H9 (cell line): ENCODE data around the gene HCK. TPM values are rescaled to one million over a fixed set of nuclear protein-coding genes. Genes with fewer than 3 reads are reported as not detected.

Experiments used
- DNase-seq: peaks from one replicate; pipeline ENCODE4 v3.0.0-alpha.2; 2017
- H2AFZ ChIP-seq: one replicate; pipeline ENCODE4 v1.6.1; 2013; ENCODE audit warnings: mild to moderate bottlenecking, low read length, control low read depth, moderate library complexity
- H2AK5ac ChIP-seq: 2 replicates; pipeline ENCODE4 v1.6.1; 2013; ENCODE audit warnings: low read length, control low read depth, mixed read lengths; ENCODE audit not compliant: insufficient read length
- H2BK120ac ChIP-seq: one replicate; pipeline ENCODE4 v1.6.1; 2013; ENCODE audit warnings: low read depth, mild to moderate bottlenecking, low read length, control low read depth, inconsistent platforms; ENCODE audit not compliant: poor library complexity, severe bottlenecking
- H2BK12ac ChIP-seq: 2 replicates; pipeline ENCODE4 v1.6.1; 2013; ENCODE audit warnings: low read length, control low read depth, mixed read lengths, low read depth; ENCODE audit not compliant: insufficient read length
- H2BK15ac ChIP-seq: 2 replicates; pipeline ENCODE4 v1.6.1; 2013; ENCODE audit warnings: low read depth, low read length, control low read depth
- H2BK20ac ChIP-seq: one replicate; pipeline ENCODE4 v1.6.1; 2013; ENCODE audit warnings: low read depth, mild to moderate bottlenecking, low read length, control low read depth, inconsistent platforms; ENCODE audit not compliant: poor library complexity, severe bottlenecking
- H2BK5ac ChIP-seq: 2 replicates; pipeline ENCODE4 v1.6.1; 2013; ENCODE audit warnings: low read length, control low read depth, mixed read lengths; ENCODE audit not compliant: insufficient read length
- H3K14ac ChIP-seq: 2 replicates; pipeline ENCODE4 v1.6.1; 2013; ENCODE audit warnings: low read length, control low read depth; ENCODE audit not compliant: insufficient read depth
- H3K18ac ChIP-seq: 2 replicates; pipeline ENCODE4 v1.6.1; 2013; ENCODE audit warnings: low read depth, mild to moderate bottlenecking, mixed read lengths, low read length, control low read depth; ENCODE audit not compliant: insufficient read length
- H3K23ac ChIP-seq: 2 replicates; pipeline ENCODE4 v1.6.1; 2013; ENCODE audit warnings: low read length, control low read depth, mixed read lengths, low read depth; ENCODE audit not compliant: insufficient read length
- H3K23me2 ChIP-seq: 2 replicates; pipeline ENCODE4 v1.6.1; 2013; ENCODE audit warnings: low read depth, mild to moderate bottlenecking, mixed read lengths, low read length, control low read depth; ENCODE audit not compliant: insufficient read length, poor library complexity, severe bottlenecking
- H3K27ac ChIP-seq: 2 replicates; pipeline ENCODE4 v1.5.1; 2013; ENCODE audit warnings: low read length, control low read depth, mixed read lengths, low read depth; ENCODE audit not compliant: insufficient read length
- H3K27me3 ChIP-seq: 2 replicates; pipeline ENCODE4 v1.6.1; 2013; ENCODE audit warnings: low read length, control low read depth, inconsistent platforms; ENCODE audit not compliant: insufficient read depth
- H3K4ac ChIP-seq: 2 replicates; pipeline ENCODE4 v1.6.1; 2013; ENCODE audit warnings: low read depth, mild to moderate bottlenecking, control low read depth, inconsistent platforms, low read length, moderate library complexity
- H3K4me1 ChIP-seq: 2 replicates; pipeline ENCODE4 v1.6.1; 2013; ENCODE audit warnings: low read length, control low read depth, inconsistent platforms; ENCODE audit not compliant: insufficient read depth
- H3K4me2 ChIP-seq: 2 replicates; pipeline ENCODE4 v1.6.1; 2013; ENCODE audit warnings: low read length, control low read depth, mixed read lengths; ENCODE audit not compliant: insufficient read length, insufficient read depth
- H3K56ac ChIP-seq: 2 replicates; pipeline ENCODE4 v1.6.1; 2013; ENCODE audit warnings: low read depth, mild to moderate bottlenecking, mixed read lengths, low read length, control low read depth; ENCODE audit not compliant: insufficient read length
- H3K79me1 ChIP-seq: 2 replicates; pipeline ENCODE4 v1.6.1; 2013; ENCODE audit warnings: low read depth, mild to moderate bottlenecking, moderate library complexity, low read length, control low read depth, inconsistent platforms; ENCODE audit not compliant: insufficient read depth, poor library complexity, severe bottlenecking
- H3K79me2 ChIP-seq: 2 replicates; pipeline ENCODE4 v1.6.1; 2013; ENCODE audit warnings: low read length, control low read depth, inconsistent platforms; ENCODE audit not compliant: insufficient read depth
- H3K9ac ChIP-seq: 2 replicates; pipeline ENCODE4 v1.6.1; 2013; ENCODE audit warnings: low read length, control low read depth, mixed read lengths; ENCODE audit not compliant: insufficient read length; ENCODE audit errors: extremely low read depth
- H3K9me3 ChIP-seq: one replicate; pipeline ENCODE4 v1.6.1; 2013; ENCODE audit warnings: low read depth, low read length, inconsistent platforms; ENCODE audit not compliant: control insufficient read depth
- H3T11ph ChIP-seq: one replicate; pipeline ENCODE4 v1.6.1; 2013; ENCODE audit warnings: mild to moderate bottlenecking, low read length, control low read depth, inconsistent platforms
- H4K20me1 ChIP-seq: one replicate; pipeline ENCODE4 v1.6.1; 2013; ENCODE audit not compliant: control insufficient read depth, insufficient read length, insufficient read depth
- H4K5ac ChIP-seq: 2 replicates; pipeline ENCODE4 v1.6.1; 2013; ENCODE audit warnings: low read depth, mild to moderate bottlenecking, mixed read lengths, low read length, control low read depth; ENCODE audit not compliant: insufficient read length
- H4K8ac ChIP-seq: replicated peaks from 2 replicates; pipeline ENCODE4 v1.6.1; 2013; ENCODE audit warnings: low read length, control low read depth, mixed read lengths, low read depth; ENCODE audit not compliant: insufficient read length
- H4K91ac ChIP-seq: 2 replicates; pipeline ENCODE4 v1.6.1; 2013; ENCODE audit warnings: low read depth, mild to moderate bottlenecking, moderate library complexity, mixed read lengths, low read length, control low read depth; ENCODE audit not compliant: insufficient read length
- H3K27ac Mint-ChIP-seq, 3 experiments: 2 replicates in 2 of 3; 3 replicates in 1 of 3; pipeline ENCODE4 v1.8.0; 2020 to 2021; ENCODE audit warnings: mixed read lengths in 3 of 3, mild to moderate bottlenecking in 1 of 3, moderate library complexity in 1 of 3
- H3K27me3 Mint-ChIP-seq: 2 replicates; pipeline ENCODE4 v1.8.0; 2021; ENCODE audit warnings: low read depth, mild to moderate bottlenecking, moderate library complexity, mixed read lengths
- H3K36me3 Mint-ChIP-seq, 3 experiments: 2 replicates in 2 of 3; 3 replicates in 1 of 3; pipeline ENCODE4 v1.8.0; 2020 to 2021; ENCODE audit warnings: low read depth in 3 of 3, mixed read lengths in 3 of 3; ENCODE audit not compliant: insufficient read depth in 1 of 3
- H3K4me1 Mint-ChIP-seq, 2 experiments: 2 replicates each; pipeline ENCODE4 v1.8.0; 2020; ENCODE audit warnings: mixed read lengths in 2 of 2
- H3K4me3 Mint-ChIP-seq, 2 experiments: 2 replicates in 1 of 2; 3 replicates in 1 of 2; pipeline ENCODE4 v1.8.0; 2020 to 2021; ENCODE audit warnings: mild to moderate bottlenecking in 2 of 2, mixed read lengths in 2 of 2, moderate library complexity in 1 of 2
- H3K9me3 Mint-ChIP-seq, 2 experiments: 2 replicates in 1 of 2; 3 replicates in 1 of 2; pipeline ENCODE4 v1.8.0; 2020; ENCODE audit warnings: mild to moderate bottlenecking in 2 of 2, mixed read lengths in 2 of 2, moderate library complexity in 1 of 2
- CTCF ChIP-seq: fragments of 200-600 bp; sonication (generic); conservative IDR thresholded peaks from 3 replicates; pipeline ENCODE4 v1.8.0; 2021; ENCODE audit warnings: antibody characterized with exemption, mild to moderate bottlenecking
- WGBS: extraction: QIAGEN DNeasy Blood & Tissue Kit; methylation state at CpG from one replicate; pipeline ENCODE4 v1.1.7; 2013; ENCODE audit warnings: missing lambda C conversion rate, low lambda C conversion rate, mixed read lengths; ENCODE audit not compliant: insufficient read length; ENCODE audit errors: extremely low coverage; 5-methylcytosine and 5-hydroxymethylcytosine counted together
- total RNA-seq: library from RNA; stranded (reverse); gene quantifications from 2 replicates; pipeline ENCODE4 v1.2.1, GENCODE V29; 2021

Gene HCK
- total RNA-seq, 1 experiment from 2014 or later = 1.7 TPM

- no peak overlapping the region for H3K4me2 ChIP-seq
- no peak overlapping the region for H3T11ph ChIP-seq
- H3K79me2 ChIP-seq = no peaks in the 10 kb centered on the region
- no peaks in the 10 kb centered on the region for H3K27me3 ChIP-seq
- Mint-ChIP-seq H3K36me3 (no peaks in the 10 kb centered on the region), H3K27ac (no peak overlapping the region; a peak in 1 of 7 replicates), H3K4me1 (peaks cover 2 to 8% of the 10 kb centered on the region in 2 experiments; a peak in 3 of 4 replicates), H3K9me3 (no peaks in the 10 kb centered on the region), H3K27me3 (peaks cover 67% of the 10 kb centered on the region), H3K4me3 (no peak overlapping the region; a peak in 1 of 5 replicates)
- DNase-seq = no peak
- no peaks in the 10 kb centered on the region for H3K4me1 ChIP-seq
- no peak overlapping the region for H2BK120ac ChIP-seq
- H3K4ac ChIP-seq = no peak overlapping the region
- H4K91ac ChIP-seq = no peak overlapping the region
- H2AK5ac ChIP-seq = no peak overlapping the region
- H3K79me1 ChIP-seq = no peaks in the 10 kb centered on the region
- no CpG with 5 or more reads among the region's 1 CpG for WGBS
- H2AFZ ChIP-seq = no peak overlapping the region
- no peak overlapping the region for H3K23ac ChIP-seq
- H2BK12ac ChIP-seq = no peak overlapping the region
- H3K56ac ChIP-seq = no peak overlapping the region
- H3K9ac ChIP-seq = no peak overlapping the region
- H3K18ac ChIP-seq = no peak overlapping the region
- no peak for TF ChIP-seq CTCF
- H4K20me1 ChIP-seq = no peaks in the 10 kb centered on the region
- H2BK15ac ChIP-seq = no peak overlapping the region
- no peak overlapping the region for H4K8ac ChIP-seq
- no peak overlapping the region for H2BK20ac ChIP-seq
- H3K14ac ChIP-seq = no peak overlapping the region
- H3K23me2 ChIP-seq = no peaks in the 10 kb centered on the region
- H4K5ac ChIP-seq = no peak overlapping the region
- H3K27ac ChIP-seq = no peak overlapping the region
- H3K9me3 ChIP-seq = no peaks in the 10 kb centered on the region
- no peak overlapping the region for H2BK5ac ChIP-seq
Observed at GRCh38 chr20:32059189-32059588, 7.1 kb downstream of the HCK start.
